Transverse colon (tissue), 4 donors: ENCODE data around the gene IRX4.

Source experiments
- EP300 ChIP-seq: sonication (generic); formaldehyde crosslinking; IDR thresholded peaks from one replicate; pipeline ENCODE4 v1.6.1; 2017; ENCODE audit warnings: antibody characterized with exemption, low read depth
- POLR2A ChIP-seq: fragments of 450-650 bp; IDR thresholded peaks from one replicate; pipeline ENCODE4 v1.6.1; 2016; ENCODE audit warnings: antibody characterized with exemption, mild to moderate bottlenecking, moderate library complexity
- POLR2AphosphoS5 ChIP-seq, 3 donors: sonication (generic); formaldehyde crosslinking; IDR thresholded peaks; one replicate each; pipeline ENCODE4 v1.6.1; 2016; ENCODE audit warnings: antibody characterized with exemption in 3 of 3
- TF ChIP-seq, protein P1 (sequence below), 5 experiments: fragments of 200-600 bp in 3 of 5; fragments of 450-650 bp in 2 of 5; sonication (generic) in 3 of 5; IDR thresholded peaks; 1 replicate in 2 of 5; 2 replicates in 3 of 5; pipeline ENCODE4 v1.5.1; 2016 to 2017; ENCODE audit warnings: antibody characterized with exemption in 5 of 5, inconsistent platforms in 3 of 5, mild to moderate bottlenecking in 2 of 5, moderate library complexity in 1 of 5

DNA sequence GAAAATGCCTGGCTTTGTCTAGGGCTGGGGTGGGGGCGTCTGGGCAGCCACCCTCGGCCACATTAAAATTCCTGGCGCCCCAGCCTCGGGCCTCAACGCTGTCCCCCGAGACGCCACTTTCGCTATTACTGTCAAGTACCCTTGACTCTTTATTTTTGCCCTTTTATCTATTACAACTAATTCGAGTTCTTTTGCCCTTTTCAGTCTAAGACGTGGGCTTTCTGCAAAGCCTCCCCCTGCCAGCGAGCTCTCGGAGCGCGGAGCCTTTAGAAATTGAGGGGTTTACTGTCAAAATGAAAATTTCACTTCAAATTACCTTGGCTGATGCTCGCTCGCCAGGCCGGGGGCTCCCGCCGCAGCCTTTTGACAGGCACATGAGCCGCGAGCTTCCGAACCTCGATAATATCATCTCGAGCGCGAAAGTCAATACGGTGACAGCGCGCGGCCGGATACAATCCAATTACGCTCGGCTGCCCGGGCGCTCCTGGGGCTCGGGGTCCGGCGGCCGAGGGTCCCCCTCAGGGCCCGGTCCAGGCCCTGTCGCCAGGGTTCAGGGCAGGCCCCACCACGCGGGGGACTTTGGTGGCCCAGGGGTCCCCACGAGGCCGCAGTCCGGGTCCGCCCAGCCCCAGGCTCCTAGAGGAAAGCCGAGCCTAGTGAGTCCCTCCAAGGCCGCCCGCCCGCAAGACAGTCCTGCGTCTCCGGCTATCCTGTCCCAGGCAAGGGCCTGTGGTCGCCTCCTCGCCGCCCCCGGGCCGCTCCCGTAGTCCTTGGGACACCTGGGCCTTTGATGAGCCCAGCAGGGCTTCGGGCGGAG lies 6.7 kb downstream of the IRX4 start:
- TF ChIP-seq, protein P1, sequence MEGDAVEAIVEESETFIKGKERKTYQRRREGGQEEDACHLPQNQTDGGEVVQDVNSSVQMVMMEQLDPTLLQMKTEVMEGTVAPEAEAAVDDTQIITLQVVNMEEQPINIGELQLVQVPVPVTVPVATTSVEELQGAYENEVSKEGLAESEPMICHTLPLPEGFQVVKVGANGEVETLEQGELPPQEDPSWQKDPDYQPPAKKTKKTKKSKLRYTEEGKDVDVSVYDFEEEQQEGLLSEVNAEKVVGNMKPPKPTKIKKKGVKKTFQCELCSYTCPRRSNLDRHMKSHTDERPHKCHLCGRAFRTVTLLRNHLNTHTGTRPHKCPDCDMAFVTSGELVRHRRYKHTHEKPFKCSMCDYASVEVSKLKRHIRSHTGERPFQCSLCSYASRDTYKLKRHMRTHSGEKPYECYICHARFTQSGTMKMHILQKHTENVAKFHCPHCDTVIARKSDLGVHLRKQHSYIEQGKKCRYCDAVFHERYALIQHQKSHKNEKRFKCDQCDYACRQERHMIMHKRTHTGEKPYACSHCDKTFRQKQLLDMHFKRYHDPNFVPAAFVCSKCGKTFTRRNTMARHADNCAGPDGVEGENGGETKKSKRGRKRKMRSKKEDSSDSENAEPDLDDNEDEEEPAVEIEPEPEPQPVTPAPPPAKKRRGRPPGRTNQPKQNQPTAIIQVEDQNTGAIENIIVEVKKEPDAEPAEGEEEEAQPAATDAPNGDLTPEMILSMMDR (IDR thresholded peaks at IDR 0.05), result no peak
- TF ChIP-seq EP300 (no peak), POLR2AphosphoS5 (IDR thresholded peaks at IDR 0.05) (no peak), POLR2A (no peak)
